ENCODE measurements around the gene ADORA3. TPM values are rescaled to one million over a fixed set of nuclear protein-coding genes. Genes with fewer than 3 reads are reported as not detected.

ADORA3 gene
- total RNA-seq, 2 experiments from 2014 or later, result not detected

DNA sequence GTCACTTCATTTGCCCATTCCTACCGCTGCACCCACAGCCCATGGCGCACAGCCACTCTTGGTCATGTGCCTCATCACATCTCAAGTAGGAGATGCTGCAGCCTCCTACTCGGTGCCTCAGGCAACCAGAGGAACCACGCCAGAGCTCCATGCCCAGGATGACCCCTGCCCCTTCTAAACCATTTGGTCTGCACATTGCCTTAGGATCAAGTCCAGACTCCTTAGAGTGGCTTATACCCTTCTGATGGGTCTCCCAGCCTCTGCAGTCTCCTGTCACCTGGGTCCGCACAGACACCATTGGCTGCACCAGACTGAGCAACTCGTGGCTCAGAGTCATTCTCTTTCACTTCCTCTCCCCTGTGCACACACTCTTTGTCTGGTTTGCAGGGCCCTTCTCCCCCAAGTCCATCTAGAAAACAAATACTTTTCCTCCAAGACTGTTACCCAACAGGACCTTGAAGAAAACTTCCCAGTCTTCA lies 2.2 kb upstream of the ADORA3 start:
- Mint-ChIP-seq H3K36me3 (ENCODE audit: low read depth) (no peaks in the 10 kb centered on the region), H3K27ac (peak overlapping the region; percentile 46), H3K9me3 (no peaks in the 10 kb centered on the region), H3K4me1 (ENCODE audit: low read depth) (peaks cover 49% of the 10 kb centered on the region), H3K27me3 (ENCODE audit: low read depth) (no peaks in the 10 kb centered on the region), H3K4me3 (no peak overlapping the region)
- CTCF ChIA-PET, result interaction anchor here (3.2 to 3.3 kb wide), 2 partner anchors 8 to 233 kb away, joined by 13 to 43 read pairs; partner anchors contain the start of gene INKA2
- DNase-seq, result peak; percentile 56
- intact Hi-C loops (cut with micrococcal nuclease), result loop anchor here (2.0 to 5.0 kb wide), 4 partner anchors 57 to 288 kb away; partner anchors contain the start of genes ATP5PB and WDR77

DNA sequence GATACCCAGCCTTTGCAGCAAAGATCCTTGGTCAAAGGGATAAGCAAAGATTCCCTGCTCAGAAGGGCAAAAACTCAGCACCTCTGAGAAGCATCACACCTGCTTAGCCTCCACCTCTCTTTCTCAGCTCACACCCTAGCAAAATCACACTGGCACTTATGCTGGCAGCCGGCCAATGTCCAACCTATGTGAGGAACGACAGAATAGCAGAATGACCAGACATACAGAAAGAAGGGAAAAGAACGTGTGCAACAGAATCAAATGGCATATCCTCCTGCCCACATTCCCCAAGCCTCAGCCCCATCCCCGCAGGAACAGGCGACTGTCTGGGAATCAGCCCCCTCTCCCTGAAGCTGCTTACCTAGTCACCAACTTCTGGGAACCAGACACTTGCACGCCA lies 664 bp upstream of the ADORA3 start:
- DNase-seq, result no peak
- Mint-ChIP-seq H3K4me3 (no peak overlapping the region), H3K27me3 (ENCODE audit: low read depth) (no peaks in the 10 kb centered on the region), H3K36me3 (ENCODE audit: low read depth) (no peaks in the 10 kb centered on the region), H3K9me3 (no peaks in the 10 kb centered on the region), H3K27ac (no peak overlapping the region), H3K4me1 (ENCODE audit: low read depth) (peaks cover 47% of the 10 kb centered on the region)
- CTCF ChIA-PET, result interaction anchor here (1.5 kb wide), 1 partner anchor 243 kb away, joined by 6 read pairs; no protein-coding TSS in a partner anchor
- intact Hi-C loops (cut with micrococcal nuclease), result no loop called here

DNA sequence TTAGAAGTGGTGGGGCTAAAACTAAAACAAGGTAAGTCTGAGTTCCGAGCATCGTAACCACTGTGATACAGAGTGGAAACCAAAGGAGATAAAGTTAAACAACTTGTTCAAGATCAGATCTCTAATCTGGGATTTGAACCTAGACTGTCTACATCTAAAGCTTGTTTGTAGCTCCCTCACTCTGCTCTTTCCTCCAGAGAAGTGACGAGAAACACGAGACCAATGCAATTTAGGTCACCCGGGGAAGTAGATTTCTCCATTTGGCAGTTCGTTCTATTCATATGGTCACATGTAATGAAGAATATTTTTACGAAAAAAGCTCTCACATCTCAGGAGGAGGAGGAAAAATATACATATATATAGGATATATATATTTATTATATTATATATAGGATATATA lies 1.8 kb downstream of the ADORA3 start:
- CTCF ChIA-PET, result interaction anchor here (0.7 to 2.1 kb wide), 2 partner anchors 15 to 246 kb away, joined by 3 to 7 read pairs; no protein-coding TSS in a partner anchor
- intact Hi-C loops (cut with micrococcal nuclease), result no loop called here
- H3K4me1 Mint-ChIP-seq (ENCODE audit: low read depth), result peaks cover 50% of the 10 kb centered on the region

DNA sequence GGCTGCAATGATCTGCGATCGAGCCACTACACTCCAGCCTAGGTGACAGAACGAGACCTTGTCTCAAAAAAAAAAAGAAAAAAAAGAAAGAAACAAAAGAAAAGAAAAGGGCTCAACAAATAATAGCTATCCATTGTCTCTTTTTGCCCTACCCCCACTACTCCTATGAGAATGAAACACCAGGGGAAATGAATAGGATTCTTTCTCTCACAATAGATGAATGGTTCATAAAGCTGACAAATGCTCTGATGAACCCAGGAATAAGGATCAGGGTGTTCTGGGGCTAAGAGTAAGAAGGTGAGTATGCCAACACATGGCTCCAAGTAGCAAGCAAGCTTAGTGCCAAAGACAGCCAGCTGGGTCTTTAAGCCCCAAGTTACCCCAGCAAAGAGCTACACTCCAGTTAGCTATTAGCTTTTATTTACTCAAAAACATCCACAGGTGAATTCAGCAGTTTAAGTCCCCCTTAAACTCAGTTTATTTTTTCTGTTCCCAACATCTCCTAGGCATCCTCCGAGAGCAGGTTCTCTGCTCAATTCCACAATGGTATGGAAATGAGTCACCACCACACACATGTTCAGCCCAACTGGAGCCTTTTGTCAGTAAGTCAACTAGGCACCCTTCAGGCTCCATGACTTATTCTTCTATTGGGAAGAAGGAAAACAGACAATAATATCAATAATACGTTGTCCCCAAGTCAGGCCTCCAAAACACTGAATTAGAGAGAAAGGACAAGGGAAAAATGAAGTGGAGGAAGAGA lies 4.2 kb downstream of the ADORA3 start:
- Mint-ChIP-seq H3K4me1 (ENCODE audit: low read depth) (peaks cover 36% of the 10 kb centered on the region), H3K27me3 (ENCODE audit: low read depth) (no peaks in the 10 kb centered on the region), H3K27ac (no peak overlapping the region), H3K36me3 (ENCODE audit: low read depth) (no peaks in the 10 kb centered on the region), H3K9me3 (peaks cover 3% of the 10 kb centered on the region), H3K4me3 (no peak overlapping the region)
- intact Hi-C loops (cut with micrococcal nuclease), result no loop called here
- no peak for DNase-seq
- CTCF ChIA-PET, result interaction anchor here (0.7 to 4.4 kb wide), 9 partner anchors 8 to 255 kb away, joined by 3 to 43 read pairs (median 4); no protein-coding TSS in a partner anchor

More for the DNA sequence above, 1.8 kb downstream of the ADORA3 start:
- no peak overlapping the region for H3K4me3 Mint-ChIP-seq
- no peak overlapping the region for H3K27ac Mint-ChIP-seq
- H3K9me3 Mint-ChIP-seq, result no peaks in the 10 kb centered on the region
- DNase-seq, result no peak
- H3K27me3 Mint-ChIP-seq (ENCODE audit: low read depth), result no peaks in the 10 kb centered on the region
- H3K36me3 Mint-ChIP-seq (ENCODE audit: low read depth), result no peaks in the 10 kb centered on the region

DNA sequence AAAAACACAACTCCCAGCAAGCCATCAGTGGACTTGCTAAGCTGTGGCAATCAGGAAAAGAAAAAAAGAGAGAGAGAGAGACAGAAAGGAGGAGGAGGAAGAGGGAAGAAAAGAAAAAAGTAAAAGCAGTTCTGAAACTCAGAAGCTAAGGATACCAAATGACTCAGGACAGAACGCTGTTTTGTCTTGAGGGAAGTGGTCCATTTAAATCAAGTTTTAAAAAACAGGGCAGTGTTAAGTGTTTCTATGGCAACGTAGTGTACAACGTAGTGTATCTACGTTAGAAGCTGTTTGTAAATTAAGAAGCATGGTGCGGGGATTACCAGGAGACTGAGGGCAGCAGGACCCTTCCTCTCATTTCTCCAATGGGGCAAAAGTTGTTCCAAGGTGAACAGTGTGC lies 5.8 kb downstream of the ADORA3 start:
- intact Hi-C loops (cut with micrococcal nuclease), result no loop called here
- DNase-seq, result no peak
- Mint-ChIP-seq H3K4me1 (ENCODE audit: low read depth) (peaks cover 27% of the 10 kb centered on the region), H3K4me3 (no peak overlapping the region), H3K27me3 (ENCODE audit: low read depth) (no peaks in the 10 kb centered on the region), H3K9me3 (peaks cover 3% of the 10 kb centered on the region), H3K36me3 (ENCODE audit: low read depth) (no peaks in the 10 kb centered on the region), H3K27ac (peak overlapping the region; percentile 6)
- CTCF ChIA-PET, result interaction anchor here (0.6 to 4.4 kb wide), 9 partner anchors 9 to 257 kb away, joined by 3 to 43 read pairs (median 7); no protein-coding TSS in a partner anchor

DNA sequence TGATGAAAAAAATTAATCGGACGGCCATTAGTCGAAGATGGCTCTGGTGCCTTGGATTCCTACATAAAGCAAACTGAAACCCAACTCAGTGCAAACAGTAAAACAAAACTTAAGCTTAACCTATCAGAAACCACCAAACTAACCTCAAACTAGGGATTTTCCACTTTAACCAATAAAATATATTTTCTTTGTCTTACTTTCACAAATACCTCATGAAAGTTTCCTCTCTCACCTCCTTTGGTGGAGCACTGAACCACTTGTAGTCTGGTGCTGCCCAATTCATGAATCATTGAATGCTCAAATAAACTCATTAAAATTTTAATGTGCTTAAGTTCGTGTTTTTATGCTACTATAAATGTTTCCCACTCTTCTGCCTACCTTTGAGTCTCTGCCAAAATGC lies 7.0 kb downstream of the ADORA3 start:
- no peaks in the 10 kb centered on the region for H3K36me3 Mint-ChIP-seq (ENCODE audit: low read depth)
- intact Hi-C loops (cut with micrococcal nuclease), result loop anchor here (1.0 kb wide), 2 partner anchors 11 to 21 kb away; no protein-coding TSS in a partner anchor
- H3K27ac Mint-ChIP-seq, result no peak overlapping the region
- no peaks in the 10 kb centered on the region for H3K27me3 Mint-ChIP-seq (ENCODE audit: low read depth)
- no peak for DNase-seq
- no peak overlapping the region for H3K4me3 Mint-ChIP-seq
- peaks cover 27% of the 10 kb centered on the region for H3K4me1 Mint-ChIP-seq (ENCODE audit: low read depth)
- H3K9me3 Mint-ChIP-seq, result peaks cover 3% of the 10 kb centered on the region
- CTCF ChIA-PET, result interaction anchor here (1.4 to 4.4 kb wide), 5 partner anchors 11 to 270 kb away, joined by 3 to 43 read pairs (median 6); no protein-coding TSS in a partner anchor

DNA sequence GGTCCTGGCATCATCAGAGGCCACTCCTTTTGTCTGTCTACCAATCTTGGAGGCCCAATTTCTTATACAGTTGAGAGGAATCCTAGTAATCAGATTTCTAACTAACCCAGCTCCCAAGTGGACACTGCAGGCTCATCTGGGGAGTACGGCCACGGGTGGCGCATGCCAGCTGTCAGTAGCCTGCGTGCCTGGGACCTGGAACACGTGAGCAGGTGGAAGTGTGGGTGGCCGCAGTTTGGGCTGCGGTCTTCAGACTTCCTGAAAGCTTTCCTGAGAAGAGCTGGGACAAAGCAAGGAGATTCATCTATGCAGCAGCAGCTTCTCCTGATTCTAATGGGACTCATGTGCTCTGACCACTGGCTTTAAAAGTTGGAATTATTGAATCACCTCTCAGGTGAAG lies 12.4 kb downstream of the ADORA3 start:
- H3K36me3 Mint-ChIP-seq (ENCODE audit: low read depth), result no peaks in the 10 kb centered on the region
- intact Hi-C loops (cut with micrococcal nuclease), result no loop called here
- no peaks in the 10 kb centered on the region for H3K27me3 Mint-ChIP-seq (ENCODE audit: low read depth)
- H3K9me3 Mint-ChIP-seq, result peaks cover 3% of the 10 kb centered on the region
- DNase-seq, result no peak
- CTCF ChIA-PET, result interaction anchor here (1.2 to 1.6 kb wide), 3 partner anchors 11 to 26 kb away, joined by 3 to 4 read pairs (median 3); no protein-coding TSS in a partner anchor
- no peak overlapping the region for H3K4me3 Mint-ChIP-seq
- peaks cover 4% of the 10 kb centered on the region for H3K4me1 Mint-ChIP-seq (ENCODE audit: low read depth)
- H3K27ac Mint-ChIP-seq, result no peak overlapping the region

DNA sequence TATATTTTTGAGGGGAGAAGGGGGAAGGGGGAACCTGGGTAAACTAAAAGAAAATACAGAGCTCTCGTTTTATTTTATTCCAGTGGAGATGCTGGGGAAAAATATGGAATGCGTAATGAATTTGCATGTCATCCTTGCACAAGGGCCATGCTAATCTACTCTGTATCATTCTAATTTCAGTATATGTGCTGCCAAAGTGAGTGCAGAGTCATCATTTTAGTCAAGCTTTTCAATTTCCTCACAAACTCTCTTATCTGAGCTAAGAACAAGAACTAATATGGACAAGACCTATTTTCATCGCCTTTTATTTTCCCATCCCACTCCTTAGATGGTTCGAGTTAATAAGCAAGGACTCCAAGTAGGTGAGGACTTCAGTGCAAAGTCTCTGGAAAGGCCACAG lies 13.2 kb downstream of the ADORA3 start:
- Mint-ChIP-seq H3K36me3 (ENCODE audit: low read depth) (no peaks in the 10 kb centered on the region), H3K4me3 (no peak overlapping the region), H3K27ac (no peak overlapping the region), H3K9me3 (no peaks in the 10 kb centered on the region), H3K4me1 (ENCODE audit: low read depth) (no peaks in the 10 kb centered on the region), H3K27me3 (ENCODE audit: low read depth) (no peaks in the 10 kb centered on the region)
- intact Hi-C loops (cut with micrococcal nuclease), result no loop called here
- CTCF ChIA-PET, result interaction anchor here (0.7 to 1.6 kb wide), 4 partner anchors 10 to 238 kb away, joined by 3 to 4 read pairs (median 4); no protein-coding TSS in a partner anchor
- DNase-seq, result no peak

DNA sequence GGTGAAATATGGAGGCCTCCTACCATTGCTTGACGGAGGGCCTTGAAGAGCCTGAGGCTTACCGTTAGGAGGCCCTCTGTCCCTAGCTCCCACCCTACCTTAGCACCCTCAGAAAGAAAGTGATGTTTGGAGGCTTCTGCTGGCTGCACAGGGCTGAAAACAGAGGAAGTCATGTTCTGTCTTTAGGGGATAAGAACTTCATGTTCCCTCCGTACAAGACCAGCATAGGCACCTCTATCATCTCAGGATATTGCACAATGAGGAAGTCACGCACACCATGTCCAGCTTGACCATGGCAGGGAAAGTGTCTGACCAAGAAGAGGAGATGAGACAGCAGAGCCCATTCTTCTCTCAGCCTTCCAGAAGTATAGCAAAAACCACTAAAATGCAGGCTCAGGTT lies 13.8 kb downstream of the ADORA3 start:
- CTCF ChIA-PET, result interaction anchor here (1.4 to 1.6 kb wide), 3 partner anchors 8 to 28 kb away, joined by 3 to 4 read pairs (median 3); no protein-coding TSS in a partner anchor
- Mint-ChIP-seq H3K4me3 (no peak overlapping the region), H3K9me3 (no peaks in the 10 kb centered on the region), H3K27me3 (ENCODE audit: low read depth) (no peaks in the 10 kb centered on the region), H3K4me1 (ENCODE audit: low read depth) (no peaks in the 10 kb centered on the region), H3K27ac (no peak overlapping the region), H3K36me3 (ENCODE audit: low read depth) (no peaks in the 10 kb centered on the region)
- intact Hi-C loops (cut with micrococcal nuclease), result no loop called here
- DNase-seq, result no peak

DNA sequence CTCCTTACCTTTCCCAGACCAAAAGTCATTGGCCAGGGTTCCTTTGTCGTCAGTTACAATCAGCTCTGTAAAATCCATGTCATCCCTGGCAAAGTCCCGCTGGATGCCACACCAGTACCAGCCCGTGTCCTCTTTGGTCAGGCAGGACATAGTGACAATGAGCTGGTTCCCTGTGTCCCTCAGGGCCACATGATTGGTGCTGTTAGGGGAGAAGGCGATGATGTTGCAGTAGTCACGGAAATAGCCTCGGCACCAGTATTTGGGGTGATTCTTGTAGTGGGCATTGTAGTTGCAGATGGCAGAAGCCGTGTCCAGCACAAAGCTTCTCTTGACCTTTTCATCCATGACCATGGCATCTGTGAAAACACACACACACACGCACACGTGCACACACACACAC lies 14.8 kb downstream of the ADORA3 start:
- no peaks in the 10 kb centered on the region for H3K9me3 Mint-ChIP-seq
- no peaks in the 10 kb centered on the region for H3K4me1 Mint-ChIP-seq (ENCODE audit: low read depth)
- no peaks in the 10 kb centered on the region for H3K36me3 Mint-ChIP-seq (ENCODE audit: low read depth)
- CTCF ChIA-PET, result interaction anchor here (1.5 kb wide), 1 partner anchor 9 kb away, joined by 3 read pairs; no protein-coding TSS in a partner anchor
- H3K27me3 Mint-ChIP-seq (ENCODE audit: low read depth), result no peaks in the 10 kb centered on the region
- no peak overlapping the region for H3K27ac Mint-ChIP-seq
- DNase-seq, result no peak
- H3K4me3 Mint-ChIP-seq, result no peak overlapping the region
- intact Hi-C loops (cut with micrococcal nuclease), result no loop called here

DNA sequence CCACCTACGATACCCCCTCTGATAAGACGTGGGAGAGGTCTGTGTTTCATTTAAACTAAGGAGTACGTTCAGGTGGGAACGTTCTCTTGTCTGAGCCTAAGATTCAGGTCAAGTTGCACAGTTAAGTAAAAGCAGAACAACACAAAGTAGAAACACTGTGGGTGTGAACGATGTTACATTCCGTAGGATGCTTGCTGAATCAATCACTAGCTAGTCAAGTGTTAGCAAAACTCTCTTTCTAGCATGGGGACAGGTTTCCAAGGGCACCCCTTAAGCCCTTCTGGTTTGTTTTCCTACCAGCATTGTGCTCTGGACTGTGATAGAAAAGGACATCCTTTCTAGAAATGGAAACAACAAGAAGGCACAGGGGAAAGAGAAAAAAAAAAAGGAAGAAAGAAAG lies 16.3 kb downstream of the ADORA3 start:
- peaks cover 4% of the 10 kb centered on the region for H3K4me1 Mint-ChIP-seq (ENCODE audit: low read depth)
- H3K27ac Mint-ChIP-seq, result no peak overlapping the region
- CTCF ChIA-PET, result interaction anchor here (0.7 kb wide), 1 partner anchor 228 kb away, joined by 3 read pairs; no protein-coding TSS in a partner anchor
- H3K4me3 Mint-ChIP-seq, result no peak overlapping the region
- H3K27me3 Mint-ChIP-seq (ENCODE audit: low read depth), result no peaks in the 10 kb centered on the region
- H3K36me3 Mint-ChIP-seq (ENCODE audit: low read depth), result no peaks in the 10 kb centered on the region
- intact Hi-C loops (cut with micrococcal nuclease), result no loop called here
- no peak for DNase-seq
- H3K9me3 Mint-ChIP-seq, result no peaks in the 10 kb centered on the region

DNA sequence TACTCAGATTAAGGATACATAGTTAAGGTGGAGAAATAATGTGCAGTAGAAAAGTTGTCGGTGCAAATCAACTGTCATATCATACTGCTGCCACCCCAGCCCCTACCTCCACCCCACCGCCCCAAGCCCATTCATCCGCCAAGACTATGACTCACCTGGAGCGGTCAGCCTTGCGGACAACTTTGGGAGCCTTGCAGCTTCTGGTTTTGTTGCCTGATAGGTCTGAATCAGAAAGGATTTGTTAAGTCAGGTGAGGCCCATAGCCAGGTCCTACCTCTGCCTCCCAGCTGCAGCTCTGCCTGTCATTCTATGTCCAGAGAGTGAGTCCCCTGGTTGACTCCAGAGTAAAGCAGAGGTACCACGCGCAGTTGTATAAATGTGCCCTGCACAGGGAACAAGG lies 17.0 kb downstream of the ADORA3 start:
- Mint-ChIP-seq H3K36me3 (ENCODE audit: low read depth) (no peaks in the 10 kb centered on the region), H3K4me3 (no peak overlapping the region), H3K9me3 (no peaks in the 10 kb centered on the region), H3K4me1 (ENCODE audit: low read depth) (peaks cover 7% of the 10 kb centered on the region), H3K27me3 (ENCODE audit: low read depth) (no peaks in the 10 kb centered on the region), H3K27ac (no peak overlapping the region)
- intact Hi-C loops (cut with micrococcal nuclease), result no loop called here
- CTCF ChIA-PET, result interaction anchor here (0.8 kb wide), 1 partner anchor 15 kb away, joined by 3 read pairs; no protein-coding TSS in a partner anchor
- no peak for DNase-seq

Measured in activated naive CD4-positive, alpha-beta T cell treated with anti-CD3 and anti-CD28 coated beads for 36 hours (primary cell).